Chondrocyte (in vitro differentiated cells): Measurements from ENCODE around the gene ITGA6. TPM values are rescaled to one million over a fixed set of nuclear protein-coding genes. Genes with fewer than 3 reads are reported as not detected.

Source experiments
- DNase-seq: peaks from one replicate; pipeline ENCODE4 v3.0.0; 2021; ENCODE audit warnings: mixed read lengths, low spot score
- H3K27ac Mint-ChIP-seq: one replicate; pipeline ENCODE4 v1.8.0; 2021; ENCODE audit warnings: mild to moderate bottlenecking, moderate library complexity, mixed read lengths; ENCODE audit not compliant: unreplicated experiment
- H3K27me3 Mint-ChIP-seq: 2 replicates; pipeline ENCODE4 v1.8.0; 2021; ENCODE audit warnings: low read depth, mixed read lengths
- H3K36me3 Mint-ChIP-seq: 2 replicates; pipeline ENCODE4 v1.8.0; 2021; ENCODE audit warnings: low read depth, mixed read lengths
- H3K4me1 Mint-ChIP-seq: 2 replicates; pipeline ENCODE4 v1.8.0; 2021; ENCODE audit warnings: low read depth, mild to moderate bottlenecking, mixed read lengths
- H3K4me3 Mint-ChIP-seq: one replicate; pipeline ENCODE4 v1.8.0; 2021; ENCODE audit warnings: mild to moderate bottlenecking, moderate library complexity, mixed read lengths; ENCODE audit not compliant: unreplicated experiment
- H3K9me3 Mint-ChIP-seq: 2 replicates; pipeline ENCODE4 v1.8.0; 2021; ENCODE audit warnings: low read depth, mixed read lengths
- CTCF ChIP-seq: fragments of 200-600 bp; sonication (generic); IDR thresholded peaks from 2 replicates; pipeline ENCODE4 v1.5.0; 2021; ENCODE audit warnings: antibody characterized with exemption, mild to moderate bottlenecking, moderate library complexity
- total RNA-seq: library from RNA; stranded (reverse); gene quantifications from 3 replicates; pipeline ENCODE4 v1.2.1, GENCODE V29; 2021

ITGA6 gene
- total RNA-seq, 1 donor from 2014 or later = 5.0 TPM

- H3K4me3 Mint-ChIP-seq = no peak overlapping the region
- H3K9me3 Mint-ChIP-seq = no peaks in the 10 kb centered on the region
- H3K27ac Mint-ChIP-seq = no peak overlapping the region
- DNase-seq = no peak
- no peaks in the 10 kb centered on the region for H3K4me1 Mint-ChIP-seq
- no peaks in the 10 kb centered on the region for H3K36me3 Mint-ChIP-seq
- H3K27me3 Mint-ChIP-seq = no peaks in the 10 kb centered on the region
- TF ChIP-seq CTCF = no peak
Observed at GRCh38 chr2:172454404-172455120, 27.2 kb downstream of the ITGA6 start.

GRCh38 chr2:172455121-172455515 is 27.7 kb downstream of the ITGA6 start:
- Mint-ChIP-seq H3K36me3 (no peaks in the 10 kb centered on the region), H3K9me3 (no peaks in the 10 kb centered on the region), H3K4me3 (no peak overlapping the region), H3K4me1 (no peaks in the 10 kb centered on the region), H3K27ac (no peak overlapping the region), H3K27me3 (no peaks in the 10 kb centered on the region)
- TF ChIP-seq CTCF = no peak
- no peak for DNase-seq

- H3K4me3 Mint-ChIP-seq = no peak overlapping the region
Observed at GRCh38 chr2:172456002-172456401, 28.6 kb downstream of the ITGA6 start.

GRCh38 chr2:172457536-172457935 is 30.1 kb downstream of the ITGA6 start:
- H3K4me1 Mint-ChIP-seq = no peaks in the 10 kb centered on the region
- no peak overlapping the region for H3K4me3 Mint-ChIP-seq
- no peaks in the 10 kb centered on the region for H3K36me3 Mint-ChIP-seq
- no peak for TF ChIP-seq CTCF
- H3K27me3 Mint-ChIP-seq = no peaks in the 10 kb centered on the region
- no peak for DNase-seq
- H3K27ac Mint-ChIP-seq = no peak overlapping the region
- no peaks in the 10 kb centered on the region for H3K9me3 Mint-ChIP-seq

More at GRCh38 chr2:172456002-172456401, 28.6 kb downstream of the ITGA6 start:
- no peak for TF ChIP-seq CTCF
- Mint-ChIP-seq H3K27ac (no peak overlapping the region), H3K4me1 (no peaks in the 10 kb centered on the region), H3K9me3 (no peaks in the 10 kb centered on the region), H3K27me3 (no peaks in the 10 kb centered on the region), H3K36me3 (no peaks in the 10 kb centered on the region)
- no peak for DNase-seq

GRCh38 chr2:172458561-172459124 is 31.3 kb downstream of the ITGA6 start:
- no peaks in the 10 kb centered on the region for H3K36me3 Mint-ChIP-seq
- no peaks in the 10 kb centered on the region for H3K9me3 Mint-ChIP-seq
- H3K27me3 Mint-ChIP-seq = peaks cover 2% of the 10 kb centered on the region
- no peak for DNase-seq
- H3K4me3 Mint-ChIP-seq = no peak overlapping the region
- TF ChIP-seq CTCF = no peak
- no peak overlapping the region for H3K27ac Mint-ChIP-seq
- no peaks in the 10 kb centered on the region for H3K4me1 Mint-ChIP-seq
